Measurements from ENCODE around the gene DGLUCY. TPM values are rescaled to one million over a fixed set of nuclear protein-coding genes. Genes with fewer than 3 reads are reported as not detected.

The DGLUCY gene
- total and polyA plus RNA-seq, 2 donors (not counting 1 experiment from before 2014, with no cell fraction given) = 91.5 to 103 TPM

GRCh38 chr14:91115986-91116770 is 2.3 kb downstream of the DGLUCY start:
- no peaks in the 10 kb centered on the region for H3K27me3 ChIP-seq (replicated peaks in 1 of 4; ENCODE audit: control extremely low read depth in 1 of 4, control insufficient read depth in 3 of 4, insufficient read depth in 4 of 4, low read length in 3 of 4)
- H3K27me3 Mint-ChIP-seq = no peaks in the 10 kb centered on the region
- ChIA-PET CTCF (interaction anchor here (1.0 to 3.3 kb wide), 2 partner anchors 56 to 58 kb away, joined by 3 to 23 read pairs; partner anchors contain the start of gene RPS6KA5), POLR2A (interaction anchor here (0.7 to 3.1 kb wide), 2 partner anchors 106 to 266 kb away, joined by 3 to 9 read pairs; no protein-coding TSS in a partner anchor)
- peak overlapping the region; percentile 98 for H3K27ac Mint-ChIP-seq
- peak overlapping the region; percentile 80 for H3K9ac ChIP-seq (ENCODE audit: low read length)
- intact Hi-C loops (cut with micrococcal nuclease) = loop anchor here (1.0 to 5.0 kb wide), 4 partner anchors 27 to 359 kb away; no protein-coding TSS in a partner anchor
- peak overlapping the region; percentile 89 to 95 for H3K27ac ChIP-seq (ENCODE audit: low read length in 2 of 2)
- no peak for TF ChIP-seq CTCF (IDR thresholded peaks at IDR 0.05)
- H3K4me1 ChIP-seq (ENCODE audit: control insufficient read depth in 2 of 2, insufficient read depth in 2 of 2, low read length in 2 of 2) = peaks cover 28 to 47% of the 10 kb centered on the region in 2 donors
- 50% methylated on average over 1 of the region's 5 CpGs for WGBS (ENCODE audit: insufficient coverage)
- H2AFZ ChIP-seq (ENCODE audit: insufficient read depth, low read depth, low read length, poor library complexity, severe bottlenecking) = no peak overlapping the region
- no peak for ATAC-seq (ENCODE audit: low read depth)
- H4K20me1 ChIP-seq (ENCODE audit: control insufficient read depth, insufficient read depth, low read length, poor library complexity, severe bottlenecking) = peaks cover 3% of the 10 kb centered on the region
- peaks cover 71% of the 10 kb centered on the region for H3K79me2 ChIP-seq (ENCODE audit: control insufficient read depth, insufficient read depth, low read length)
- no peak for DNase-seq
- H3K9me3 Mint-ChIP-seq (ENCODE audit: insufficient read depth) = no peaks in the 10 kb centered on the region
- H3K36me3 ChIP-seq (replicated peaks in 1 of 2; ENCODE audit: control extremely low read depth in 1 of 2, control insufficient read depth in 1 of 2, extremely low read depth in 1 of 2, insufficient read depth in 2 of 2, low read length in 1 of 2) = peaks cover 3 to 32% of the 10 kb centered on the region in 2 experiments
- H3K4me3 Mint-ChIP-seq = peak overlapping the region; percentile 93
- peak overlapping the region; percentile 79 for H3K4me2 ChIP-seq (replicated peaks; ENCODE audit: low read depth, low read length, poor library complexity, severe bottlenecking)
- peak overlapping the region; percentile 71 to 94 (median 82) for H3K4me3 ChIP-seq (ENCODE audit: control extremely low read depth in 1 of 5, extremely low read depth in 1 of 5, insufficient read depth in 1 of 5, low read depth in 2 of 5, low read length in 4 of 5)
- peaks cover 67% of the 10 kb centered on the region for H3K4me1 Mint-ChIP-seq
- H3K9me3 ChIP-seq (ENCODE audit: control extremely low read depth in 1 of 3, control insufficient read depth in 2 of 3, insufficient read depth in 1 of 3, low read length in 2 of 3) = peaks cover 0 to 7% (median 0%) of the 10 kb centered on the region in 3 donors
